Measurements from ENCODE around the gene CASP5.

CASP5 gene

GRCh38 chr11:104964247-104964646 lies 58.7 kb downstream of the CASP5 start:
- Histone ChIP-seq H3K4me1 (peaks cover 0 to 30% (median 6%) of the 10 kb centered on the region in 4 donors), H3K4me3 (no peak overlapping the region), H3K36me3 (no peaks in the 10 kb centered on the region), H3K9me3 (no peaks in the 10 kb centered on the region), H3K27me3 (no peaks in the 10 kb centered on the region), H3K27ac (no peak overlapping the region)
- no peak for TF ChIP-seq CTCF (IDR thresholded peaks at IDR 0.05)
- intact Hi-C loops (cut with DNase I; ENCODE audit: low total_unique reads): no loop called here
- DNase-seq: no peak

- no peak for DNase-seq
- H3K36me3 ChIP-seq: no peaks in the 10 kb centered on the region
- H3K9me3 ChIP-seq: no peaks in the 10 kb centered on the region
- intact Hi-C loops (cut with DNase I; ENCODE audit: low total_unique reads): no loop called here
- H3K27me3 ChIP-seq: no peaks in the 10 kb centered on the region
- H3K27ac ChIP-seq: no peak overlapping the region
- peaks cover 0 to 31% (median 4%) of the 10 kb centered on the region in 4 donors for H3K4me1 ChIP-seq
- no peak for TF ChIP-seq CTCF (IDR thresholded peaks at IDR 0.05)
- no peak overlapping the region for H3K4me3 ChIP-seq
Observed at GRCh38 chr11:104962852-104963251, 60.1 kb downstream of the CASP5 start.

GRCh38 chr11:104957280-104957679 lies 65.7 kb downstream of the CASP5 start:
- Histone ChIP-seq H3K27ac (no peak overlapping the region), H3K27me3 (no peaks in the 10 kb centered on the region), H3K4me1 (peaks cover 0 to 8% (median 0%) of the 10 kb centered on the region in 4 donors), H3K36me3 (peaks cover 4 to 21% (median 16%) of the 10 kb centered on the region in 3 donors), H3K4me3 (no peak overlapping the region), H3K9me3 (no peaks in the 10 kb centered on the region)
- DNase-seq: no peak
- intact Hi-C loops (cut with DNase I; ENCODE audit: low total_unique reads): no loop called here
- no peak for TF ChIP-seq CTCF (IDR thresholded peaks at IDR 0.05)

- Histone ChIP-seq H3K27me3 (no peaks in the 10 kb centered on the region), H3K4me1 (peaks cover 0 to 8% (median 0%) of the 10 kb centered on the region in 4 donors), H3K4me3 (no peak overlapping the region), H3K9me3 (no peaks in the 10 kb centered on the region), H3K27ac (no peak overlapping the region), H3K36me3 (peaks cover 12 to 23% (median 22%) of the 10 kb centered on the region in 3 donors)
- no peak for TF ChIP-seq CTCF (IDR thresholded peaks at IDR 0.05)
- no peak for DNase-seq
- intact Hi-C loops (cut with DNase I; ENCODE audit: low total_unique reads): no loop called here
Observed at GRCh38 chr11:104956528-104956927, 66.4 kb downstream of the CASP5 start.

- Histone ChIP-seq H3K4me3 (no peak overlapping the region), H3K36me3 (peaks cover 42 to 73% (median 65%) of the 10 kb centered on the region in 3 donors), H3K27me3 (no peaks in the 10 kb centered on the region), H3K9me3 (no peaks in the 10 kb centered on the region), H3K4me1 (no peaks in the 10 kb centered on the region), H3K27ac (no peak overlapping the region)
- intact Hi-C loops (cut with DNase I; ENCODE audit: low total_unique reads): no loop called here
- DNase-seq: no peak
- TF ChIP-seq CTCF (IDR thresholded peaks at IDR 0.05): peak in 1 of 2 experiments; percentile 40
Observed at GRCh38 chr11:104946907-104947306, 76.1 kb downstream of the CASP5 start.
